HepG2 (cell line): ENCODE results near the gene ACTN1. TPM values are rescaled to one million over a fixed set of nuclear protein-coding genes. Genes with fewer than 3 reads are reported as not detected.

Source experiments
- ATAC-seq: fragments of 200-7000 bp; cut with Tn5 transposase; 3 replicates; pipeline ENCODE4 v1.9.1; 2020; ENCODE audit warnings: mild to moderate bottlenecking, moderate library complexity
- BruUV-seq: library from RNA; stranded (reverse); fragments of 400-500 nt; replicated peaks from 2 replicates; lab custom pipeline; 2021; lab: Mats Ljungman, UMichigan
- CTCF ChIA-PET: fragments of 300-600 bp; formaldehyde crosslinking; extraction: SDS; loops from one replicate; lab custom pipeline; 2021; ENCODE audit warnings: low total read pairs, inconsistent platforms, low intra/inter-chr PET ratio; lab: Yijun Ruan, JAX
- POLR2A ChIA-PET: fragments of 350-600 bp; sonication (Branson Sonifier 250); formaldehyde crosslinking; loops from one replicate; lab custom pipeline; 2020; ENCODE audit warnings: antibody characterized with exemption, inconsistent platforms; lab: Yijun Ruan, JAX
- DNase-seq: peaks from one replicate; pipeline ENCODE4 v3.0.0-alpha.2; 2015; ENCODE audit warnings: low spot score
- FAIRE-seq: peaks from 3 replicates; lab custom pipeline; 2011; peaks lifted over from hg19 to GRCh38; lab: Jason Lieb, UNC
- H2AFZ ChIP-seq: one replicate; pipeline ENCODE4 v1.6.1; 2011; ENCODE audit warnings: low read length, inconsistent platforms
- H3K27ac ChIP-seq: fragments of 300-600 bp; 3 replicates; pipeline ENCODE4 v1.8.0; 2011; ENCODE audit warnings: mixed run types, mild to moderate bottlenecking, mixed read lengths, low read length, inconsistent platforms; ENCODE audit not compliant: insufficient read depth; ENCODE audit errors: extremely low read length
- H3K27me3 ChIP-seq, 2 experiments: fragments of 200-600 bp in 1 of 2; 2 replicates in 1 of 2; 3 replicates in 1 of 2; pipeline versions ENCODE4 v1.6.0 to v1.8.0; 2011; ENCODE audit warnings: low read length in 2 of 2, mild to moderate bottlenecking in 2 of 2, moderate library complexity in 2 of 2, inconsistent platforms in 1 of 2; ENCODE audit not compliant: insufficient read depth in 2 of 2, control insufficient read depth in 1 of 2
- H3K36me3 ChIP-seq, 2 experiments: fragments of 200-600 bp in 1 of 2; replicated peaks in 1 of 2; 2 replicates in 1 of 2; 3 replicates in 1 of 2; pipeline versions ENCODE4 v1.5.1 to v1.8.0; 2011; ENCODE audit warnings: low read length in 2 of 2, inconsistent platforms in 1 of 2; ENCODE audit not compliant: insufficient read depth in 2 of 2, control insufficient read depth in 1 of 2
- H3K4me1 ChIP-seq: 2 replicates; pipeline ENCODE4 v1.5.1; 2012; ENCODE audit warnings: low read length, inconsistent platforms; ENCODE audit not compliant: insufficient read depth
- H3K4me2 ChIP-seq: 2 replicates; pipeline ENCODE4 v1.6.0; 2011; ENCODE audit warnings: low read depth, low read length, inconsistent platforms
- H3K4me3 ChIP-seq, 3 experiments: fragments of 200-600 bp in 1 of 3; sonication (generic), shearing (Covaris generic) in 1 of 3; replicated peaks in 1 of 3; 2 replicates each; pipeline ENCODE4 v1.5.1; 2011 to 2016; ENCODE audit warnings: low read length in 3 of 3, inconsistent platforms in 2 of 3, low read depth in 2 of 3, mild to moderate bottlenecking in 2 of 3, control low read depth in 1 of 3, mixed read lengths in 1 of 3; ENCODE audit not compliant: insufficient read depth in 1 of 3
- H3K79me2 ChIP-seq: one replicate; pipeline ENCODE4 v1.6.1; 2011; ENCODE audit warnings: low read length, inconsistent platforms; ENCODE audit not compliant: insufficient read depth
- H3K9ac ChIP-seq: 2 replicates; pipeline ENCODE4 v1.6.0; 2011; ENCODE audit warnings: mild to moderate bottlenecking, low read depth, low read length, inconsistent platforms; ENCODE audit not compliant: insufficient read depth
- H3K9me3 ChIP-seq: 2 replicates; pipeline ENCODE4 v1.5.1; 2012; ENCODE audit warnings: mild to moderate bottlenecking, low read length
- H4K20me1 ChIP-seq: 2 replicates; pipeline ENCODE4 v1.6.0; 2011; ENCODE audit warnings: inconsistent platforms, mild to moderate bottlenecking, low read length, moderate library complexity; ENCODE audit not compliant: insufficient read depth
- AGO2 ChIP-seq: fragments of 200-400 bp; formaldehyde crosslinking; optimal IDR thresholded peaks from 2 replicates; pipeline ENCODE3; 2017; ENCODE audit warnings: mild to moderate bottlenecking, low read depth, low read length, moderate library complexity
- CREB1 ChIP-seq, 2 experiments: fragments of 450-650 bp in 1 of 2; IDR thresholded peaks; 2 replicates each; pipeline ENCODE4 v1.6.1; 2016 to 2017; ENCODE audit warnings: control low read depth in 1 of 2, mild to moderate bottlenecking in 1 of 2, missing compliant biosample characterization in 1 of 2, missing genetic modification characterization in 1 of 2
- ETV5 ChIP-seq: IDR thresholded peaks from 2 replicates; pipeline ENCODE4 v1.6.1; 2018; ENCODE audit warnings: missing biosample characterization, missing genetic modification reagents, inconsistent platforms, borderline replicate concordance
- HES4 ChIP-seq: sonication (generic); formaldehyde crosslinking; IDR thresholded peaks from 2 replicates; pipeline ENCODE4 v1.9.0; 2021; ENCODE audit warnings: mild to moderate bottlenecking, missing genetic modification reagents, borderline replicate concordance
- ZBTB38 ChIP-seq: sonication (generic); formaldehyde crosslinking; IDR thresholded peaks from 2 replicates; pipeline ENCODE4 v1.5.1; 2020; ENCODE audit warnings: mild to moderate bottlenecking, missing genetic modification reagents
- ZNF33B ChIP-seq: sonication (generic); formaldehyde crosslinking; IDR thresholded peaks from 2 replicates; pipeline ENCODE4 v1.5.1; 2020; ENCODE audit warnings: mild to moderate bottlenecking, missing genetic modification reagents
- WGBS: methylation state at CpG from one replicate; pipeline ENCODE4 v1.1.6; 2017; ENCODE audit warnings: low lambda C conversion rate; 5-methylcytosine and 5-hydroxymethylcytosine counted together
- in situ Hi-C: cut with HindIII; loops from 2 replicates; pipeline ENCODE4 v1.10.0; 2017; ENCODE audit warnings: low pct_unique_long_range_greater_than_20kb; ENCODE audit not compliant: extremely low pct_ligation_motif_present
- intact Hi-C: fragments of 100-400 bp; cut with micrococcal nuclease; formaldehyde crosslinking; loops from one replicate; pipeline ENCODE4 v1.10.0; 2022; ENCODE audit not compliant: unreplicated experiment
- polyA plus RNA-seq, 8 experiments: library from polyadenylated mRNA; depleted of rRNA in 3 of 8; stranded (reverse) in 7 of 8; unstranded in 1 of 8; fragments of >200 nt; fragmentation: Illumina TruSeq in 4 of 8; extraction: Trizol in 4 of 8; gene quantifications; 2 replicates each; pipeline versions ENCODE4 v1.2.1 to v1.2.3, GENCODE V29; 2011 to 2016; ENCODE audit warnings: low read depth in 4 of 8, missing spikeins in 1 of 8, mixed read lengths in 1 of 8; ENCODE audit not compliant: insufficient read depth in 1 of 8
- total RNA-seq, 5 experiments: library from RNA; depleted of rRNA; stranded (reverse); fragments of >200 nt; fragmentation: Illumina TruSeq; extraction: Trizol; gene quantifications; 2 replicates each; pipeline ENCODE4 v1.2.3, GENCODE V29; 2016; ENCODE audit warnings: low read depth in 1 of 5

ACTN1 gene
- total and polyA plus RNA-seq, 2 of the 13 experiments (the other 11 are each of a cell fraction or from before 2014, with no cell fraction given): 58.6 to 162 TPM

- in situ Hi-C loops: no loop called here
These were observed 122.5 kb downstream of the ACTN1 start for GRCh38 chr14:68856572-68856971.

GRCh38 chr14:68854421-68854820, 124.7 kb downstream of the ACTN1 start:
- H3K27me3 ChIP-seq: no peaks in the 10 kb centered on the region; a peak in 1 of 5 replicates
- 39% methylated on average over 7 of the region's 7 CpGs for WGBS
- no peak for DNase-seq
- H3K79me2 ChIP-seq: no peaks in the 10 kb centered on the region
- ATAC-seq: peak; percentile 28
- CTCF ChIA-PET: no interaction called here
- H3K4me1 ChIP-seq: peaks cover 24% of the 10 kb centered on the region
- no peak overlapping the region for H3K4me3 ChIP-seq
- no peak overlapping the region for H2AFZ ChIP-seq
- no peaks in the 10 kb centered on the region for H3K9me3 ChIP-seq
- H3K27ac ChIP-seq: no peak overlapping the region
- H3K9ac ChIP-seq: no peak overlapping the region
- BruUV-seq: no TSS peak
- FAIRE-seq: no peak
- in situ Hi-C loops (no loop called here), intact Hi-C loops (no loop called here)
- H4K20me1 ChIP-seq: no peaks in the 10 kb centered on the region
- no peak for TF ChIP-seq HES4 (CRISPR knock-in tag)
- peak; percentile 37; the same call in 1 of the 2 replicates for TF ChIP-seq CREB1 (IDR thresholded peaks at IDR 0.05)
- no peak for TF ChIP-seq CREB1 (CRISPR knock-in tag; IDR thresholded peaks at IDR 0.05)
- POLR2A ChIA-PET: no interaction called here
- H3K4me2 ChIP-seq: peak overlapping the region; percentile 39
- no peaks in the 10 kb centered on the region for H3K36me3 ChIP-seq

More at GRCh38 chr14:68856572-68856971, 122.5 kb downstream of the ACTN1 start:
- intact Hi-C loops: no loop called here
- H3K4me1 ChIP-seq: peaks cover 31% of the 10 kb centered on the region
- no peak overlapping the region for H2AFZ ChIP-seq
- H3K9ac ChIP-seq: no peak overlapping the region
- ATAC-seq (no peak), FAIRE-seq (no peak), DNase-seq (no peak)
- no peaks in the 10 kb centered on the region for H4K20me1 ChIP-seq
- H3K27ac ChIP-seq: no peak overlapping the region
- WGBS: 79% methylated on average over 6 of the region's 6 CpGs
- no peaks in the 10 kb centered on the region for H3K79me2 ChIP-seq
- ChIA-PET CTCF (no interaction called here), POLR2A (no interaction called here)
- no peak overlapping the region for H3K4me3 ChIP-seq
- H3K27me3 ChIP-seq: no peaks in the 10 kb centered on the region; a peak in 1 of 5 replicates
- no peaks in the 10 kb centered on the region for H3K36me3 ChIP-seq
- H3K9me3 ChIP-seq: no peaks in the 10 kb centered on the region
- H3K4me2 ChIP-seq: no peak overlapping the region
- TF ChIP-seq AGO2: no peak
- TF ChIP-seq ZNF33B: no peak
- TF ChIP-seq ETV5 (CRISPR knock-in tag): no peak
- TF ChIP-seq ZBTB38 (CRISPR knock-in tag): no peak
- no TSS peak for BruUV-seq
